Upper lobe of left lung (tissue), 4 donors: ENCODE results near the gene SAPCD2.

ENCODE experiments used
- CTCF ChIP-seq, 6 experiments: fragments of 450-650 bp in 4 of 6; fragments of 200-600 bp in 2 of 6; sonication (generic) in 2 of 6; IDR thresholded peaks; one replicate each; pipeline ENCODE4 v1.5.1; 2016 to 2019; ENCODE audit warnings: antibody characterized with exemption in 6 of 6
- POLR2A ChIP-seq, 4 donors: fragments of 450-650 bp; IDR thresholded peaks; one replicate each; pipeline ENCODE4 v1.5.1; 2016 to 2017; ENCODE audit warnings: antibody characterized with exemption in 4 of 4, mild to moderate bottlenecking in 2 of 4

- TF ChIP-seq POLR2A (IDR thresholded peaks at IDR 0.05) (no peak), CTCF (IDR thresholded peaks at IDR 0.05) (no peak)
These were observed 14.2 kb upstream of the SAPCD2 start for GRCh38 chr9:137084526-137084925.
